Fibroblast of gingiva (primary cell): ENCODE data around the gene LRCOL1.
A peak's percentile ranks its signal among the peaks of the same experiment; 100 is the strongest.

ENCODE experiments used
- DNase-seq: peaks from one replicate; pipeline ENCODE4 v3.0.0-alpha.2; 2011; ENCODE audit warnings: low read depth

Gene LRCOL1

GRCh38 chr12:132562489-132563021 lies 47.8 kb downstream of the LRCOL1 start:
- DNase-seq: no peak

GRCh38 chr12:132561427-132562156 lies 48.8 kb downstream of the LRCOL1 start:
- no peak for DNase-seq

- no peak for DNase-seq
These were observed 49.6 kb downstream of the LRCOL1 start for GRCh38 chr12:132560614-132561426.

GRCh38 chr12:132560364-132560613 lies 50.1 kb downstream of the LRCOL1 start:
- DNase-seq: no peak

- DNase-seq: peak; percentile 48
These were observed 50.6 kb downstream of the LRCOL1 start for GRCh38 chr12:132559652-132560363.

GRCh38 chr12:132558861-132559623 lies 51.3 kb downstream of the LRCOL1 start:
- no peak for DNase-seq

- DNase-seq: no peak
These were observed 52.1 kb downstream of the LRCOL1 start for GRCh38 chr12:132558042-132558856.

GRCh38 chr12:132557291-132558015 lies 52.9 kb downstream of the LRCOL1 start:
- DNase-seq: no peak

GRCh38 chr12:132556801-132557200 lies 53.6 kb downstream of the LRCOL1 start:
- DNase-seq: no peak

- no peak for DNase-seq
These were observed 54.2 kb downstream of the LRCOL1 start for GRCh38 chr12:132556216-132556615.

GRCh38 chr12:132555686-132556085 lies 54.7 kb downstream of the LRCOL1 start:
- no peak for DNase-seq

GRCh38 chr12:132554845-132555630 lies 55.3 kb downstream of the LRCOL1 start:
- DNase-seq: no peak
